Endothelial cell of umbilical vein (primary cell): ENCODE data around the gene KTN1. TPM values are rescaled to one million over a fixed set of nuclear protein-coding genes. Genes with fewer than 3 reads are reported as not detected.

Experiments used
- BruUV-seq: library from RNA; stranded (reverse); fragments of 400-500 nt; replicated peaks from 2 replicates; lab custom pipeline; 2021; lab: Mats Ljungman, UMichigan
- CTCF ChIA-PET: fragments of 300-600, 350-600 bp; sonication (Branson Sonifier 250); formaldehyde crosslinking; loops from one replicate; lab custom pipeline; 2021; ENCODE audit warnings: antibody characterized with exemption, inconsistent platforms; lab: Charles Lee
- POLR2A ChIA-PET: fragments of 300-600, 350-600 bp; sonication (Branson Sonifier 250); formaldehyde crosslinking; loops from one replicate; lab custom pipeline; 2021; ENCODE audit warnings: antibody characterized with exemption, inconsistent platforms; lab: Charles Lee
- DNase-seq: peaks from one replicate; pipeline ENCODE4 v3.0.0-alpha.2; 2011; ENCODE audit warnings: low read depth, low spot score
- FAIRE-seq: peaks from 2 replicates; lab custom pipeline; 2011; peaks lifted over from hg19 to GRCh38; lab: Jason Lieb, UNC
- H2AFZ ChIP-seq: 2 replicates; pipeline ENCODE4 v1.6.0; 2012; ENCODE audit warnings: low read depth, low read length, control low read depth, inconsistent platforms
- H3K27ac ChIP-seq: 2 replicates; pipeline ENCODE4 v1.5.1; 2011; ENCODE audit warnings: low read depth, mild to moderate bottlenecking, control low read depth, low read length, moderate library complexity; ENCODE audit not compliant: insufficient read depth
- H3K27me3 ChIP-seq, 2 experiments: 2 replicates each; pipeline versions ENCODE4 v1.6.0 to v1.6.1; 2011; ENCODE audit warnings: low read length in 2 of 2, mixed read lengths in 1 of 2; ENCODE audit not compliant: control insufficient read depth in 2 of 2, insufficient read depth in 2 of 2
- H3K36me3 ChIP-seq, 2 experiments: 2 replicates in 1 of 2; 3 replicates in 1 of 2; pipeline ENCODE4 v1.5.1; 2011; ENCODE audit warnings: low read length in 2 of 2, mild to moderate bottlenecking in 1 of 2, moderate library complexity in 1 of 2; ENCODE audit not compliant: control insufficient read depth in 2 of 2, insufficient read depth in 2 of 2; ENCODE audit errors: extremely low read depth in 1 of 2
- H3K4me1 ChIP-seq: 3 replicates; pipeline ENCODE4 v1.5.1; 2011; ENCODE audit warnings: mild to moderate bottlenecking, low read length; ENCODE audit not compliant: control insufficient read depth, insufficient read depth; ENCODE audit errors: extremely low read depth
- H3K4me2 ChIP-seq: 2 replicates; pipeline ENCODE4 v1.6.1; 2011; ENCODE audit warnings: low read length, control low read depth, mixed read lengths; ENCODE audit not compliant: insufficient read depth
- H3K4me3 ChIP-seq, 3 experiments: fragments of 200-600 bp in 1 of 3; sonication (generic), shearing (Covaris generic) in 1 of 3; replicated peaks in 1 of 3; 2 replicates each; pipeline ENCODE4 v1.5.1; 2011 to 2016; ENCODE audit warnings: control low read depth in 3 of 3, low read length in 3 of 3, mild to moderate bottlenecking in 2 of 3, inconsistent platforms in 1 of 3, low read depth in 1 of 3, moderate library complexity in 1 of 3; ENCODE audit not compliant: insufficient read depth in 1 of 3
- H3K79me2 ChIP-seq: 2 replicates; pipeline ENCODE4 v1.6.0; 2012; ENCODE audit warnings: low read length, inconsistent platforms; ENCODE audit not compliant: control insufficient read depth, insufficient read depth
- H3K9ac ChIP-seq: replicated peaks from 2 replicates; pipeline ENCODE3; 2011; ENCODE audit warnings: low read length, control low read depth; ENCODE audit not compliant: insufficient read depth; ENCODE audit errors: extremely low read depth
- H3K9me1 ChIP-seq: replicated peaks from 3 replicates; pipeline ENCODE4 v1.6.0; 2011; ENCODE audit warnings: mild to moderate bottlenecking, low read length; ENCODE audit not compliant: control insufficient read depth, insufficient read depth; ENCODE audit errors: extremely low read depth
- H3K9me3 ChIP-seq: replicated peaks from 2 replicates; pipeline ENCODE4 v1.5.1; 2012; ENCODE audit warnings: low read length, inconsistent platforms; ENCODE audit not compliant: control insufficient read depth, insufficient read depth
- H4K20me1 ChIP-seq: replicated peaks from 2 replicates; pipeline ENCODE3; 2011; ENCODE audit warnings: mild to moderate bottlenecking, low read length; ENCODE audit not compliant: control insufficient read depth, insufficient read depth; ENCODE audit errors: extremely low read depth
- CTCF ChIP-seq, 2 donors: IDR thresholded peaks; 1 replicate in 1 of 2; 2 replicates in 1 of 2; pipeline ENCODE4 v1.5.1; 2011; ENCODE audit warnings: low read length in 2 of 2, mild to moderate bottlenecking in 2 of 2, moderate library complexity in 2 of 2, control low read depth in 1 of 2, inconsistent platforms in 1 of 2, low read depth in 1 of 2; ENCODE audit not compliant: insufficient read depth in 1 of 2; ENCODE audit errors: extremely low read depth in 1 of 2
- EZH2 ChIP-seq: IDR thresholded peaks from 2 replicates; pipeline ENCODE4 v1.6.1; 2012; ENCODE audit warnings: borderline replicate concordance, low read depth, mild to moderate bottlenecking, moderate library complexity, low read length, inconsistent platforms; ENCODE audit not compliant: severe bottlenecking
- FOS ChIP-seq: IDR thresholded peaks from 2 replicates; pipeline ENCODE4 v1.6.1; 2011; ENCODE audit warnings: mild to moderate bottlenecking, low read length, moderate library complexity, borderline replicate concordance; ENCODE audit not compliant: insufficient read depth
- GATA2 ChIP-seq: IDR thresholded peaks from 2 replicates; pipeline ENCODE4 v1.7.0; 2011; ENCODE audit warnings: low read depth, mild to moderate bottlenecking, moderate library complexity, mixed read lengths, low read length; ENCODE audit not compliant: insufficient read length, insufficient read depth
- JUN ChIP-seq: IDR thresholded peaks from 2 replicates; pipeline ENCODE4 v1.6.1; 2011; ENCODE audit warnings: borderline replicate concordance, low read depth; ENCODE audit not compliant: insufficient read length, insufficient read depth
- MAX ChIP-seq: IDR thresholded peaks from 2 replicates; pipeline ENCODE4 v1.6.1; 2011; ENCODE audit not compliant: insufficient read depth, insufficient read length
- MYC ChIP-seq: IDR thresholded peaks from one replicate; pipeline ENCODE4 v1.6.1; 2011; ENCODE audit warnings: mild to moderate bottlenecking, low read depth, low read length
- POLR2A ChIP-seq: IDR thresholded peaks from 2 replicates; pipeline ENCODE4 v1.6.1; 2012; ENCODE audit warnings: low read depth, mild to moderate bottlenecking, control low read depth, low read length
- dilution Hi-C: fragments of 300-500 bp; cut with MboI; formaldehyde crosslinking; loops from one replicate; pipeline ENCODE4 v1.15.0; 2019; ENCODE audit warnings: low sequenced_read_pairs; ENCODE audit not compliant: extremely low pct_ligation_motif_present
- intact Hi-C: fragments of 100-400 bp; cut with micrococcal nuclease; formaldehyde crosslinking; loops from one replicate; pipeline ENCODE4 v1.10.0; 2022
- polyA plus RNA-seq, 4 experiments: library from polyadenylated mRNA; depleted of rRNA in 3 of 4; stranded (reverse) in 3 of 4; unstranded in 1 of 4; fragments of >200 nt; gene quantifications; 2 replicates each; pipeline versions ENCODE4 v1.2.1 to v1.2.3, GENCODE V29; 2011 to 2012; ENCODE audit warnings: missing spikeins in 1 of 4
- small RNA-seq: library from RNA; depleted of rRNA; stranded (forward); fragments of <200 nt; gene quantifications from one replicate; pipeline ENCODE3, GENCODE V24; 2012; ENCODE audit warnings: low replicate concordance, low read depth; ENCODE audit not compliant: insufficient read depth, insufficient read length
- total RNA-seq: library from RNA; stranded (reverse); gene quantifications from 2 replicates; pipeline ENCODE4 v1.2.3, GENCODE V29; 2021

The KTN1 gene
- total and polyA plus RNA-seq, 2 donors (not counting 3 experiments of a cell fraction or from before 2014, with no cell fraction given): 33.2 to 148 TPM

DNA sequence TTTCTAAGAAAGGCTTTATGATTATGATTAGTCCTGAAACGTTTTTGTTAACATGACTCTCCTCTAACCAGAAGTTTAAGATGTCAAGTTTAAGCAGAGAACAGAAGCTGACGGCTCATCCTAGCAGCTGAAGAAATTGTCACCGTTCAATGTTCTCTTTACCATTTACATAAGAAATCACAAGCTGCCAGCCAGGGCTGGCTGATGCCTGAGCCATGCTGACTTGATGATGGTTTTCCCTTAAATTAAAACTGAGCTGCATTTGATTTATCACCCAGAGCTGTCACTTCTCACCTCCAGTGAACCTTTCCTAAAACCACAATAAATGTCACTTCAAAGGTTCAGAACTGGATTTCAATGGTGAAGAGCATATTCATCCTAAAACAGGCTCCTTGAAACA is 153.6 kb downstream of the KTN1 start:
- Histone ChIP-seq H3K4me1 (no peaks in the 10 kb centered on the region), H4K20me1 (no peaks in the 10 kb centered on the region), H3K79me2 (no peaks in the 10 kb centered on the region), H3K27ac (no peak overlapping the region), H3K9me1 (no peaks in the 10 kb centered on the region), H3K36me3 (no peaks in the 10 kb centered on the region), H3K9ac (no peak overlapping the region), H2AFZ (no peak overlapping the region), H3K27me3 (no peaks in the 10 kb centered on the region), H3K4me2 (no peak overlapping the region), H3K9me3 (no peaks in the 10 kb centered on the region), H3K4me3 (no peak overlapping the region)
- intact Hi-C loops (loop anchor here (5.0 kb wide), 2 partner anchors 109 to 179 kb away; no protein-coding TSS in a partner anchor), dilution Hi-C loops (no loop called here)
- POLR2A ChIA-PET: no interaction called here
- no peak for TF ChIP-seq MAX
- TF ChIP-seq JUN: no peak
- TF ChIP-seq EZH2: no peak
- TF ChIP-seq GATA2: no peak
- no peak for TF ChIP-seq MYC
- TF ChIP-seq POLR2A: no peak
- no peak for TF ChIP-seq CTCF (IDR thresholded peaks at IDR 0.05; ENCODE audit: extremely low read depth in 1 of 2, insufficient read depth in 1 of 2, low read depth in 1 of 2, low read length in 2 of 2)
- no peak for TF ChIP-seq FOS
- CTCF ChIA-PET: interaction anchor here (0.6 to 6.6 kb wide), 12 partner anchors 10 to 754 kb away, joined by 3 to 100 read pairs (median 4); partner anchors contain the start of gene PELI2
- DNase-seq (no peak), FAIRE-seq (no peak)
- no TSS peak for BruUV-seq

Small RNA genes lying within 50 kb of the gene (small RNA-seq; reads per million reads assigned to genes)
- gene RF00019: not detected

Other genes starting within 250 kb of the KTN1 start
- 9.6 and 10.0 TPM in 2 replicates for gene ATG14, start 168.4 kb upstream of the KTN1 start, total RNA-seq
- 4.8 and 5.9 TPM in 2 replicates for gene ATG14, start 168.4 kb upstream of the KTN1 start, polyA plus RNA-seq
- not detected in 2 replicates for gene TBPL2, start 139.6 kb upstream of the KTN1 start, total RNA-seq
- not detected in 2 replicates for gene TBPL2, start 139.6 kb upstream of the KTN1 start, polyA plus RNA-seq